HL-60 (cell line): Measurements from ENCODE around the gene TBC1D9B.

Source experiments
- DNase-seq, 2 experiments: peaks; one replicate each; pipeline ENCODE4 v3.0.0-alpha.2; 2010 to 2020; ENCODE audit warnings: low read depth in 1 of 2, low spot score in 1 of 2
- H3K27ac ChIP-seq: fragments of 250-450 bp; sonication (Bioruptor Pico); replicated peaks from 2 replicates; pipeline ENCODE4 v1.5.1; 2020; ENCODE audit warnings: mild to moderate bottlenecking, moderate library complexity
- H3K27me3 ChIP-seq: fragments of 250-450 bp; sonication (Bioruptor Pico); 2 replicates; pipeline ENCODE4 v1.5.1; 2021; ENCODE audit warnings: mild to moderate bottlenecking, moderate library complexity; ENCODE audit not compliant: insufficient read depth, poor library complexity, severe bottlenecking
- H3K4me3 ChIP-seq: replicated peaks from 2 replicates; pipeline ENCODE4 v1.5.1; 2011; ENCODE audit warnings: mild to moderate bottlenecking, control low read depth, low read length; ENCODE audit not compliant: insufficient read depth
- CTCF ChIP-seq: IDR thresholded peaks from one replicate; pipeline ENCODE4 v1.5.1; 2011; ENCODE audit warnings: low read length, control low read depth, inconsistent platforms; ENCODE audit not compliant: insufficient read depth
- GABPA ChIP-seq: IDR thresholded peaks from 2 replicates; pipeline ENCODE4 v1.6.1; 2012; ENCODE audit warnings: low read depth
- POLR2AphosphoS5 ChIP-seq: IDR thresholded peaks from 2 replicates; pipeline ENCODE4 v1.6.1; 2012; ENCODE audit warnings: low read depth
- REST ChIP-seq: IDR thresholded peaks from 2 replicates; pipeline ENCODE4 v1.6.1; 2012; ENCODE audit warnings: low read depth; ENCODE audit not compliant: insufficient replicate concordance
- SPI1 ChIP-seq: IDR thresholded peaks from 2 replicates; pipeline ENCODE4 v1.6.1; 2012; ENCODE audit warnings: low read depth, mild to moderate bottlenecking, borderline replicate concordance

TBC1D9B gene

GRCh38 chr5:179954434-179954833, 46.7 kb upstream of the TBC1D9B start:
- no peak for DNase-seq
- H3K27me3 ChIP-seq = no peaks in the 10 kb centered on the region
- no peak overlapping the region for H3K4me3 ChIP-seq
- no peak overlapping the region for H3K27ac ChIP-seq
- TF ChIP-seq REST (no peak), SPI1 (no peak), POLR2AphosphoS5 (no peak), CTCF (no peak), GABPA (no peak)

- Histone ChIP-seq H3K4me3 (no peak overlapping the region), H3K27me3 (no peaks in the 10 kb centered on the region), H3K27ac (no peak overlapping the region)
- no peak for DNase-seq
- TF ChIP-seq GABPA = no peak
- no peak for TF ChIP-seq REST
- no peak for TF ChIP-seq CTCF
- TF ChIP-seq SPI1 = no peak
- no peak for TF ChIP-seq POLR2AphosphoS5
Observed at GRCh38 chr5:179953987-179954386, 46.3 kb upstream of the TBC1D9B start.

- TF ChIP-seq GABPA = no peak
- no peak for TF ChIP-seq POLR2AphosphoS5
- no peak for TF ChIP-seq CTCF
- TF ChIP-seq REST = no peak
- no peak for TF ChIP-seq SPI1
- Histone ChIP-seq H3K27me3 (no peaks in the 10 kb centered on the region), H3K4me3 (no peak overlapping the region), H3K27ac (no peak overlapping the region)
- DNase-seq = no peak
Observed at GRCh38 chr5:179936976-179937681, 29.4 kb upstream of the TBC1D9B start.
